Mesenchymal stem cell (in vitro differentiated cells and primary cell): Measurements from ENCODE around the gene TREML4.

Experiments
- DNase-seq: peaks from one replicate; pipeline ENCODE4 v3.0.0-alpha.2; 2013
- H2AFZ ChIP-seq: one replicate; pipeline ENCODE4 v1.6.1; 2013; ENCODE audit warnings: low read depth, mild to moderate bottlenecking, control low read depth, inconsistent platforms, low read length, moderate library complexity
- H2AK5ac ChIP-seq: 2 replicates; pipeline ENCODE4 v1.6.1; 2013; ENCODE audit warnings: low read length, moderate library complexity, mild to moderate bottlenecking, inconsistent platforms; ENCODE audit not compliant: severe bottlenecking
- H2BK120ac ChIP-seq: one replicate; pipeline ENCODE4 v1.6.1; 2013; ENCODE audit warnings: low read depth, mild to moderate bottlenecking, inconsistent platforms, low read length, moderate library complexity
- H2BK12ac ChIP-seq, 2 experiments: one replicate each; pipeline ENCODE4 v1.6.1; 2013; ENCODE audit warnings: inconsistent platforms in 2 of 2, low read length in 2 of 2, mild to moderate bottlenecking in 2 of 2, moderate library complexity in 2 of 2, control low read depth in 1 of 2
- H2BK15ac ChIP-seq: one replicate; pipeline ENCODE4 v1.6.1; 2013; ENCODE audit warnings: mild to moderate bottlenecking, low read depth, inconsistent platforms; ENCODE audit not compliant: poor library complexity, severe bottlenecking
- H2BK5ac ChIP-seq: 2 replicates; pipeline ENCODE4 v1.6.1; 2013; ENCODE audit warnings: low read depth, mild to moderate bottlenecking, low read length, control low read depth, inconsistent platforms; ENCODE audit not compliant: poor library complexity, severe bottlenecking
- H3K14ac ChIP-seq, 2 experiments: one replicate each; pipeline ENCODE4 v1.6.1; 2013; ENCODE audit warnings: inconsistent platforms in 2 of 2, low read length in 2 of 2, control low read depth in 1 of 2, mild to moderate bottlenecking in 1 of 2, moderate library complexity in 1 of 2
- H3K18ac ChIP-seq, 2 experiments: one replicate each; pipeline ENCODE4 v1.6.1; 2013; ENCODE audit warnings: inconsistent platforms in 2 of 2, low read length in 2 of 2, control low read depth in 1 of 2, low read depth in 1 of 2, mild to moderate bottlenecking in 1 of 2
- H3K23ac ChIP-seq, 2 experiments: one replicate each; pipeline ENCODE4 v1.6.1; 2013; ENCODE audit warnings: inconsistent platforms in 2 of 2, low read length in 2 of 2, mild to moderate bottlenecking in 2 of 2, moderate library complexity in 2 of 2, control low read depth in 1 of 2
- H3K27ac ChIP-seq: 2 replicates; pipeline ENCODE4 v1.5.1; 2013; ENCODE audit warnings: mild to moderate bottlenecking, moderate library complexity, low read length, control low read depth, inconsistent platforms; ENCODE audit not compliant: poor library complexity, severe bottlenecking
- H3K27me3 ChIP-seq, 2 experiments: 2 replicates each; pipeline versions ENCODE4 v1.6.1 to v1.7.0; 2013; ENCODE audit warnings: low read length in 2 of 2, mild to moderate bottlenecking in 2 of 2, moderate library complexity in 2 of 2, control low read depth in 1 of 2, inconsistent platforms in 1 of 2; ENCODE audit not compliant: control insufficient read depth in 1 of 2, insufficient read depth in 1 of 2
- H3K36me3 ChIP-seq, 2 experiments: 2 replicates each; pipeline versions ENCODE4 v1.6.1 to v1.7.0; 2013; ENCODE audit warnings: low read length in 2 of 2, control low read depth in 1 of 2, inconsistent platforms in 1 of 2, low read depth in 1 of 2, mild to moderate bottlenecking in 1 of 2; ENCODE audit not compliant: insufficient read depth in 2 of 2, control insufficient read depth in 1 of 2
- H3K4ac ChIP-seq, 2 experiments: one replicate each; pipeline ENCODE4 v1.6.1; 2013; ENCODE audit warnings: inconsistent platforms in 2 of 2, low read length in 2 of 2, mild to moderate bottlenecking in 2 of 2, moderate library complexity in 2 of 2, control low read depth in 1 of 2, low read depth in 1 of 2
- H3K4me1 ChIP-seq: 2 replicates; pipeline ENCODE4 v1.6.1; 2013; ENCODE audit warnings: low read depth, low read length, control low read depth; ENCODE audit not compliant: control insufficient read depth, insufficient read depth
- H3K4me2 ChIP-seq: 2 replicates; pipeline ENCODE4 v1.6.1; 2013; ENCODE audit warnings: low read length, mild to moderate bottlenecking, inconsistent platforms; ENCODE audit not compliant: poor library complexity, severe bottlenecking
- H3K4me3 ChIP-seq, 2 experiments: 2 replicates each; pipeline versions ENCODE4 v1.5.1 to v1.7.0; 2013; ENCODE audit warnings: low read length in 2 of 2, mild to moderate bottlenecking in 2 of 2, control low read depth in 1 of 2, low read depth in 1 of 2; ENCODE audit not compliant: insufficient read depth in 1 of 2
- H3K79me1 ChIP-seq: replicated peaks from 2 replicates; pipeline ENCODE4 v1.6.1; 2013; ENCODE audit warnings: mild to moderate bottlenecking, control low read depth, low read length, inconsistent platforms; ENCODE audit not compliant: poor library complexity, severe bottlenecking
- H3K9ac ChIP-seq: 2 replicates; pipeline ENCODE4 v1.7.0; 2013; ENCODE audit warnings: mild to moderate bottlenecking, low read length, moderate library complexity
- H3K9me3 ChIP-seq: 2 replicates; pipeline ENCODE4 v1.7.0; 2013; ENCODE audit warnings: mild to moderate bottlenecking, low read length; ENCODE audit not compliant: control insufficient read depth
- H4K8ac ChIP-seq: one replicate; pipeline ENCODE4 v1.6.1; 2013; ENCODE audit warnings: inconsistent platforms, mild to moderate bottlenecking, low read length, moderate library complexity
- H4K91ac ChIP-seq: one replicate; pipeline ENCODE4 v1.6.1; 2013; ENCODE audit warnings: mild to moderate bottlenecking, low read length, inconsistent platforms
- WGBS: methylation state at CpG from one replicate; pipeline ENCODE4 v1.1.7; 2013; ENCODE audit warnings: mixed read lengths; 5-methylcytosine and 5-hydroxymethylcytosine counted together

TREML4 gene

GRCh38 chr6:41226752-41227151 lies 1.4 kb upstream of the TREML4 start:
- Histone ChIP-seq H2BK120ac (no peak overlapping the region), H2BK12ac (no peak overlapping the region), H2AFZ (no peak overlapping the region), H2BK15ac (no peak overlapping the region), H3K14ac (no peak overlapping the region), H3K18ac (no peak overlapping the region), H3K4me1 (no peaks in the 10 kb centered on the region), H4K91ac (no peak overlapping the region), H3K27ac (no peak overlapping the region), H2AK5ac (no peak overlapping the region), H3K4me3 (no peak overlapping the region), H4K8ac (no peak overlapping the region), H3K36me3 (no peaks in the 10 kb centered on the region), H3K9me3 (no peaks in the 10 kb centered on the region), H2BK5ac (no peak overlapping the region), H3K4ac (no peak overlapping the region), H3K27me3 (peaks cover 4 to 15% of the 10 kb centered on the region in 2 experiments), H3K9ac (no peak overlapping the region), H3K79me1 (no peaks in the 10 kb centered on the region), H3K4me2 (no peak overlapping the region), H3K23ac (no peak overlapping the region)
- no peak for DNase-seq
- 79% methylated on average over 3 of the region's 3 CpGs for WGBS

GRCh38 chr6:41228616-41229015 lies 467 bp downstream of the TREML4 start:
- no peak overlapping the region for H3K18ac ChIP-seq
- WGBS: 74% methylated on average over 5 of the region's 5 CpGs

GRCh38 chr6:41229721-41230120 lies 1.6 kb downstream of the TREML4 start:
- Histone ChIP-seq H3K27me3 (peaks cover 4 to 12% of the 10 kb centered on the region in 2 experiments), H3K18ac (no peak overlapping the region), H3K79me1 (no peaks in the 10 kb centered on the region), H3K27ac (no peak overlapping the region), H3K4me1 (no peaks in the 10 kb centered on the region), H2BK15ac (no peak overlapping the region), H3K36me3 (no peaks in the 10 kb centered on the region), H2BK12ac (no peak overlapping the region), H3K23ac (no peak overlapping the region), H3K4me3 (no peak overlapping the region), H3K14ac (no peak overlapping the region), H2AFZ (no peak overlapping the region), H3K9me3 (no peaks in the 10 kb centered on the region), H3K4me2 (no peak overlapping the region), H3K4ac (no peak overlapping the region), H2BK120ac (no peak overlapping the region), H4K8ac (no peak overlapping the region), H3K9ac (no peak overlapping the region), H2AK5ac (no peak overlapping the region), H4K91ac (no peak overlapping the region), H2BK5ac (no peak overlapping the region)
- WGBS: 83% methylated on average over 4 of the region's 4 CpGs
- DNase-seq: no peak

More at GRCh38 chr6:41228616-41229015, 467 bp downstream of the TREML4 start:
- peak; percentile 7 for DNase-seq
- no peak overlapping the region for H3K4me3 ChIP-seq
- no peaks in the 10 kb centered on the region for H3K79me1 ChIP-seq
- no peaks in the 10 kb centered on the region for H3K9me3 ChIP-seq
- no peak overlapping the region for H2AK5ac ChIP-seq
- H4K91ac ChIP-seq: no peak overlapping the region
- no peak overlapping the region for H3K9ac ChIP-seq
- peaks cover 4 to 15% of the 10 kb centered on the region in 2 experiments for H3K27me3 ChIP-seq
- no peaks in the 10 kb centered on the region for H3K36me3 ChIP-seq
- H2BK120ac ChIP-seq: no peak overlapping the region
- H3K4me1 ChIP-seq: no peaks in the 10 kb centered on the region
- H3K4me2 ChIP-seq: no peak overlapping the region
- no peak overlapping the region for H2BK12ac ChIP-seq
- H3K23ac ChIP-seq: no peak overlapping the region
- no peak overlapping the region for H4K8ac ChIP-seq
- no peak overlapping the region for H3K4ac ChIP-seq
- H2BK5ac ChIP-seq: no peak overlapping the region
- H2BK15ac ChIP-seq: no peak overlapping the region
- no peak overlapping the region for H3K27ac ChIP-seq
- H2AFZ ChIP-seq: no peak overlapping the region
- H3K14ac ChIP-seq: no peak overlapping the region

GRCh38 chr6:41231246-41231645 lies 3.1 kb downstream of the TREML4 start:
- H2BK15ac ChIP-seq: no peak overlapping the region
- H2AK5ac ChIP-seq: no peak overlapping the region
- no peak overlapping the region for H3K14ac ChIP-seq
- 76% methylated on average over 5 of the region's 5 CpGs for WGBS
- H2AFZ ChIP-seq: no peak overlapping the region
- no peak overlapping the region for H2BK120ac ChIP-seq
- no peak overlapping the region for H3K4ac ChIP-seq
- no peaks in the 10 kb centered on the region for H3K4me1 ChIP-seq
- H3K4me2 ChIP-seq: no peak overlapping the region
- H3K27ac ChIP-seq: no peak overlapping the region
- H3K9me3 ChIP-seq: no peaks in the 10 kb centered on the region
- no peak for DNase-seq
- H3K9ac ChIP-seq: no peak overlapping the region
- no peaks in the 10 kb centered on the region for H3K79me1 ChIP-seq
- H3K18ac ChIP-seq: no peak overlapping the region
- H3K27me3 ChIP-seq: peaks cover 9% of the 10 kb centered on the region in 2 experiments
- H2BK12ac ChIP-seq: no peak overlapping the region
- no peak overlapping the region for H3K23ac ChIP-seq
- H2BK5ac ChIP-seq: no peak overlapping the region
- H3K4me3 ChIP-seq: no peak overlapping the region
- no peak overlapping the region for H4K91ac ChIP-seq
- H4K8ac ChIP-seq: no peak overlapping the region
- H3K36me3 ChIP-seq: no peaks in the 10 kb centered on the region
